ENCODE data around the gene ZC3H18. TPM values are rescaled to one million over a fixed set of nuclear protein-coding genes. Genes with fewer than 3 reads are reported as not detected.

The ZC3H18 gene
- total and polyA plus RNA-seq, 10 of the 15 experiments (the other 5 are each of a cell fraction or from before 2014, with no cell fraction given) = 1.0 to 58.3 (median 22.4) TPM

- Histone ChIP-seq H3K27ac (ENCODE audit: control insufficient read depth, insufficient read depth) (no peak overlapping the region), H3K36me3 (ENCODE audit: control insufficient read depth in 2 of 2, insufficient read depth in 2 of 2, low read length in 1 of 2) (no peaks in the 10 kb centered on the region), H3K9ac (ENCODE audit: control insufficient read depth, insufficient read depth, low read length) (no peak overlapping the region), H3K4me3 (no peak overlapping the region), H4K20me1 (ENCODE audit: control insufficient read depth, insufficient read depth) (no peaks in the 10 kb centered on the region), H3K9me3 (replicated peaks; ENCODE audit: control insufficient read depth, insufficient read depth, low read length) (peaks cover 3% of the 10 kb centered on the region; the same call in 2 of the 3 replicates), H2AFZ (ENCODE audit: control insufficient read depth, low read depth, low read length) (no peak overlapping the region), H3K4me2 (ENCODE audit: control insufficient read depth, insufficient read depth) (no peak overlapping the region), H3K4me1 (ENCODE audit: control insufficient read depth, insufficient read depth, low read length) (peaks cover 8% of the 10 kb centered on the region), H3K79me2 (ENCODE audit: control insufficient read depth, insufficient read depth, low read length) (no peaks in the 10 kb centered on the region), H3K27me3 (replicated peaks in 1 of 2; ENCODE audit: control insufficient read depth in 2 of 2, insufficient read depth in 2 of 2, low read length in 1 of 2) (no peaks in the 10 kb centered on the region; a peak in 1 of 4 replicates)
- WGBS (ENCODE audit: insufficient coverage, insufficient replicate concordance, low lambda C conversion rate, missing lambda C conversion rate) = 54% methylated on average over 15 of the region's 15 CpGs
- intact Hi-C loops (cut with micrococcal nuclease; ENCODE audit: unreplicated experiment) (no loop called here), in situ Hi-C loops (cut with MboI) (no loop called here)
- ChIA-PET POLR2A (no interaction called here), SMC1A (ENCODE audit: uncharacterized antibody, unreplicated experiment) (no interaction called here), CTCF (no interaction called here), RAD21 (ENCODE audit: unreplicated experiment) (no interaction called here)
- DNase-seq (ENCODE audit: low read depth, low spot score) (no peak), FAIRE-seq (no peak), ATAC-seq (no peak)
- TF ChIP-seq DPF2 (IDR thresholded peaks at IDR 0.05) (no peak), WRNIP1 (IDR thresholded peaks at IDR 0.05; ENCODE audit: borderline replicate concordance, low read depth, low read length) (no peak), KLF5 (IDR thresholded peaks at IDR 0.05; ENCODE audit: partially characterized antibody) (no peak), ZNF24 (IDR thresholded peaks at IDR 0.05) (no peak), CHD2 (IDR thresholded peaks at IDR 0.05; ENCODE audit: borderline replicate concordance, low read depth, low read length) (no peak), ATF2 (IDR thresholded peaks at IDR 0.05; ENCODE audit: low read length) (no peak), ZNF217 (IDR thresholded peaks at IDR 0.05) (no peak), ELK1 (IDR thresholded peaks at IDR 0.05; ENCODE audit: low read depth, low read length) (no peak), HCFC1 (IDR thresholded peaks at IDR 0.05; ENCODE audit: low read length) (no peak), STAT3 (IDR thresholded peaks at IDR 0.05; ENCODE audit: low read depth, low read length) (no peak), PAX5 (IDR thresholded peaks at IDR 0.05; ENCODE audit: borderline replicate concordance, low read depth, low read length) (no peak), NR2F1 (conservative IDR thresholded peaks at IDR 0.05) (no peak), TCF3 (IDR thresholded peaks at IDR 0.05; ENCODE audit: borderline replicate concordance, insufficient read depth, low read depth, low read length) (no peak), SREBF2 (IDR thresholded peaks at IDR 0.05; ENCODE audit: low read length) (no peak), TBL1XR1 (IDR thresholded peaks at IDR 0.05; ENCODE audit: low read depth, low read length) (no peak), ZBTB11 (CRISPR knock-in tag; IDR thresholded peaks at IDR 0.05) (no peak), ZBTB33 (IDR thresholded peaks at IDR 0.05) (no peak), E2F4 (IDR thresholded peaks at IDR 0.05; ENCODE audit: low read depth, low read length) (no peak)
- no TSS peak for BruUV-seq (replicated peaks)
Measured at GRCh38 chr16:88554711-88555264, 15.4 kb upstream of the ZC3H18 start.

Measured in GM12878 (cell line).